Neural progenitor cell (in vitro differentiated cells): ENCODE measurements around the gene DNER.

Source experiments
- EZH2 ChIP-seq: fragments of 200-600 bp; sonication (generic); IDR thresholded peaks from 2 replicates; pipeline ENCODE4 v1.6.1; 2017; ENCODE audit warnings: antibody characterized with exemption, mild to moderate bottlenecking, moderate library complexity
- TF ChIP-seq, protein P1 (sequence below): fragments of 200-600 bp; sonication (generic); IDR thresholded peaks from 2 replicates; pipeline ENCODE4 v1.5.1; 2017; ENCODE audit warnings: antibody characterized with exemption, mild to moderate bottlenecking

- no peak for TF ChIP-seq EZH2
- TF ChIP-seq, protein P1, sequence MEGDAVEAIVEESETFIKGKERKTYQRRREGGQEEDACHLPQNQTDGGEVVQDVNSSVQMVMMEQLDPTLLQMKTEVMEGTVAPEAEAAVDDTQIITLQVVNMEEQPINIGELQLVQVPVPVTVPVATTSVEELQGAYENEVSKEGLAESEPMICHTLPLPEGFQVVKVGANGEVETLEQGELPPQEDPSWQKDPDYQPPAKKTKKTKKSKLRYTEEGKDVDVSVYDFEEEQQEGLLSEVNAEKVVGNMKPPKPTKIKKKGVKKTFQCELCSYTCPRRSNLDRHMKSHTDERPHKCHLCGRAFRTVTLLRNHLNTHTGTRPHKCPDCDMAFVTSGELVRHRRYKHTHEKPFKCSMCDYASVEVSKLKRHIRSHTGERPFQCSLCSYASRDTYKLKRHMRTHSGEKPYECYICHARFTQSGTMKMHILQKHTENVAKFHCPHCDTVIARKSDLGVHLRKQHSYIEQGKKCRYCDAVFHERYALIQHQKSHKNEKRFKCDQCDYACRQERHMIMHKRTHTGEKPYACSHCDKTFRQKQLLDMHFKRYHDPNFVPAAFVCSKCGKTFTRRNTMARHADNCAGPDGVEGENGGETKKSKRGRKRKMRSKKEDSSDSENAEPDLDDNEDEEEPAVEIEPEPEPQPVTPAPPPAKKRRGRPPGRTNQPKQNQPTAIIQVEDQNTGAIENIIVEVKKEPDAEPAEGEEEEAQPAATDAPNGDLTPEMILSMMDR, result no peak
Observed at GRCh38 chr2:229703909-229704630, 10.3 kb downstream of the DNER start.
